Activated CD8-positive, alpha-beta memory T cell treated with anti-CD3 and anti-CD28 coated beads, Interleukin-2, amount 50 U/mL, for 48 hours (primary cell): ENCODE results near the gene FKBP3.
A peak's percentile ranks its signal among the peaks of the same experiment; 100 is the strongest.
"Not testable (repeated sequence)": the region's sequence is repeated elsewhere in the genome, so short reads cannot be mapped to it uniquely, and the experiment has no call there.

Experiments
- DNase-seq: peaks from one replicate; pipeline ENCODE4 v3.0.0-alpha.2; 2020

Gene FKBP3

DNA sequence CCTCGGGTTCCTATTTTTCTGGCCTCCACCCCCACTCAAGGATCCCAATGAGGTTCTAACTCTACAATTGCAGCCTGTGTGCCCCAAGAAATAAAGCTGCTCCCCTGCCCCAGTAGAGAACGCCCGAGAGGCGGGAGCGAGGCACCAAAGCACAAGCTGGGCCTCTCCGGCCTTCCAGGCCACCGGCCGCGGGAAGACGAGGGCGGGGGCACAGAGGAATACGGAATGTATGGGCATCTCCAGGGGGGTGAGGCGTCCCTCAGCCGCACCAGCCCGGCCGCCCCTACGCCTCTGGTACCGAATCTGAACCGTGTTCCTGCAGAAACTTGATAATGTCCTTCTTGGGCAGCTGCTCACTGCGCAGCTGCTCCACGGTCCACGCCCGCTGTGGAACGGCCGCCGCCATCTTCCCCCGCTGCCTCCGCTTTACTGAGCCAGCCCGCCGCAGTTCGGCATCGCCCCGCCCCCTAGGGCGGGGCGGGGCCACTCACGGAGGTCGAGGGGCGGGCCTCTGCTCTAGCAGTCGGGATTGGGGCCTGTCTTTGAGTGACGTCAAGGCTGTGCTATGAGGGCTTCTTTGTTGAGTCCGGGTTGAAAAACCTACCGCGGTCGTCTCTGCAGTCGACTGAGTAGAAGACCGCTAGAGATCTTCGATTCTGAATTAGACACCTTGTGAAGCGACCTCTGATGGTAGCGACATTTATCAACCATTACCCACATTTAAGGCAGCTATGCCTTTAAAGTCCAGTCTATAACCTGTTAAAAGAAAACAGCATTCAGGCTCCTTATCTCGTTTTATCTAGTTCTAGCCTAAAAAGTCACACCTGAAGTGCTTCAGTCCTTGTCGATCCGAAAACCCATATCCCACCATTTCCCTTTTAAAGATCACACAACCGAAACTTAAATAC, at the start of gene FKBP3:
Gene FKBP3, minus strand, starts transcription at position 431 of the 908 bp plus-strand sequence. Its CDS starts 25 bp downstream, at position 406.
- DNase-seq, result peak; percentile 95

DNA sequence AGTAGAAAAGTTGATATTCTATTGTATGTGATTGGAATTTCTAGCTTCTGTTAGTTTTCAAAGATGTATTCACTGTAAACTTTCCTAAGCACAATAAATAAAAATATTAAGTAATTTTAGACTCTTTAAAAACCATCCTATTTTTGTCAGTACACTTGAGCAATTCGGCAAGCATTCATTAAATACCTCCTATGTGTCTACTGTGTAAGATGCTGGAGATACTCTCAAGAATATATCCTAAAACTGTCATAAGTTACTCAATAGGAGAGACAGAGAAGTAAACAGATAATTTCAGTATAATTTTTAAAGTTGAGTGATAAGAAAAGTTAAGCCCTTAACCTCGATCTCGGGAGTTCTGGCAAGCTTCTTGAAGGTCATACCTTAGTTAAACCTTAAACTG, 47.5 kb upstream of the FKBP3 start:
- no peak for DNase-seq

DNA sequence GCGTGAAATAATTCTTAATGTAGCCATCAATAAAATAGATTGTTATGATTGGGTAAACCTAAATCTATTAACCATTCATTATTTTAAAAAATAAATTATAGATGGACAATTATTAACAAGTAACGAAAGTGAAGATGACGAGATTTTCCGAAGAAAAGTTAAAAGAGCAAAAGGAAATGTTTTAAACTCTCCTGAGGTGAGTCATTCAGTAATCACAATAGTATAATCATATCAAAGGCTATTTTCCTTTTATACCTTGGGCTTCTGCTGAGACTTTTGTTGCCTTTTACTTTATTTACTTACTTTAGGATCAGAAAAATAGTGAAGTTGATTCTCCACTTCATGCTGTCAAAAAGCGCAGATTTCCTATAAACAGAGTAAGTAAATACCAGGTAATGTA, 47.0 kb upstream of the FKBP3 start:
- DNase-seq, result no peak

DNA sequence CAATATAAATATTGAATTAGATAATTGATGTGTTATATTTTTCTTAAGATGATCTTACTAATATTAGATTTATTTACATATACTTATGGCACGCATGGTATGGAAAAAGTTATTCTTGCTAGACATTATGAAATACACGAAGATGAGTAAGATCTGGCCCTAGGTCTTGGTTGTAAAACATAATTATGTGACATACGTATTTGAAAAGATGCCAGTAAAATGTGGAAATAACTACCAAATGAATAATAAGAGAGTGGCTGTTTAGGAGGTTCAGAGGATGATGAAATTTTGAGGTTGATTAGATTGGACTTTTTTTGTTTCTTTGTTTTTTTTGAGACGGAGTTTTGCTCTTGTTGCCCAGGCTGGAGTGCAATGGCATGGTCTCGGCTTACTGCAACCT, 42.8 kb upstream of the FKBP3 start:
- DNase-seq, result no peak

DNA sequence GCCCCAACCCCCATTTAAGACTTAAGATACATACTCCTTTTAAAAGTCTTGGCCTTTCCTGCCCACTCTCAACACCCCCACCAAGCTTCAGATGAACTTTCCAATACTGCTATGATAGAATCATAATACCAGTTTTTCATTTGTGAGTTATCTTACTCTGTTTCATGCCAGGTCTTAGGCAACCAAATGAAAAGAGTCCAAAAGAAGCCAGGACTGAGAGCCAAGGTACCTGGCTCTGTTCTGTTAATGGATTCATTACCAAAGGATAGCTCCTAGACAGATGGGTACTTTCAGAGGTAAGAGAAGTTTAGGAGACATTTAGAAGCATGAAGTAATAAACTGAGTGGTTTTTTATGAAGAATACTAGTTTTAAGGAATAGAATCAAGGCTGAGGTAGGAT, 35.6 kb upstream of the FKBP3 start:
- DNase-seq, result no peak

DNA sequence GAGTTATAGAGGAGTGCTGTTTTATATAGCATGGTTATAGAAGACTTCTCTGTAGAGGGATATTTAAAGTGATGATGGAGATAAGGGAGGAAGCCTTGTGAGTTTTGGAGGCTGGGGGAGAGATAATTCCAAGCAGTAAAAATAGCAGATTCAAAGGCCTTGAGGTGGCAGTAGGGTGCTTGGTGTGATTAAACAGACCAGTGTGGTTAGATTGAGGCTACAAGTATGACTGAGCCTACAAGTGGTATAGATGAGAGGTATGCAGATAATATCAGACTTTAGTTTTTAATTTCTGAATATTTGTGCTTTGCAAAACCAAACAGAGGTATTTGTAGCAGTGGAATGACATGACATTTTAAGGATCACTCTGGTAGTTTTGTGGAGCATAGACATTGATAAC, 21.8 kb upstream of the FKBP3 start:
- DNase-seq, result no peak

DNA sequence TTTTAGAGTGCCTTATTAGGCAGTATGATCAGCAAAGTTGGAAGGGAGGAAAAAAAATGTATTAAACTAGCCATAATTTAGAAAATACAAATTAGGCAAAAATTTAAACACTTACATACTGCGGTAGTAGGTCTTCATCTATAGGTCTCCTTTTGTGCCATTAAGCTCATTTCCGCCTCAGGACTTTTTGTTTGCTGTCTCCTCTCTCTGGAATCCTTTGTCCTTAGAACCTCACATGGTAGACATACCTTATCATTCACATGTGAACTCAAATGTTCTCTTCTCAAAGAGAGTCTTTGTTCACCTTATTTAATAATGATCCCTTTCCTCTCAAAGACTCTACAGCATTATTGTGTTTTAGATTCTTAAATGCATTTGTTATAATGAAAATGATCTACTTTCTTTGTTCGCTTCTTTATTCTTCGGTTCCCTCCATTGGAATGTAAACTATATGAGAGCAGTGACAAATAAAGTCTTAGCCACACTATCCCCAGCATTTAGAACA, 16.2 kb upstream of the FKBP3 start:
- DNase-seq, result no peak

DNA sequence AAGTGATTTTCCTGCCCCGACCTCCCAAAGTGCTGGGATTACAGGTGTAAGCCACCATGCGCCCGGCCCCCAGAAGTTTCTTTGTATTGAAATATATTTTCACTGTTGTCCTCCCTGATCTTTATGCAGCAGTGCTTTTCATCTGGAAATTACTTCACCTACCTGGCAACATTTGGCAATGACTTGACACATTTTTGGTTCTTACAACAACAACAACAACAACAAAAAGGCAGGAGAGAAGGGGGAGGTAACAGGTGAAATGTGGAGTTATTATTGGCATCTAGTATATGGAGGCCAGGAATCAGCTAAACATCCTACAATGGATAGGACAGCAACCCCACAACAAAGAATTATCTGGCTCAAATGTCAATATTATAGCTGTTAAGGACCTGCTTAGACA, 15.3 kb upstream of the FKBP3 start:
- no peak for DNase-seq

DNA sequence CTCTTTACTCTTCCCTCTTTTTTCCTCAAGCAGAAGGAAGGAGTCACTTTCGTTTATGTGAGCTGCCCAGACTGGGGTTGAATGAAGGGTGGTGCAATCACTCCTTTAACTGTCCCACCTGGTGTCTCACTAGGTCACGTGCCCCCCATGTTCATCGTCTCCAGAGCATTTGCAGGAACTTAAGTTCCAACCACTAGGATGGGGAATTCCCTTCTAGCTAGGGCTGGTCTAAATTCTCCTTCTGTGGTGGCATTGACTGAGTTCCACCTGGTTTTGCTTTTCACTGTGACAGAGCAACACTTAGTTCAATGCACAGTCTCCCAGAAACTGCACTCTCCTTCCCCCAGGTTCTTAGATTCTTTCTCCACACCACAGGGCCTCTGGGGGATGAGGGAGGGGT, 10.9 kb upstream of the FKBP3 start:
- no peak for DNase-seq

DNA sequence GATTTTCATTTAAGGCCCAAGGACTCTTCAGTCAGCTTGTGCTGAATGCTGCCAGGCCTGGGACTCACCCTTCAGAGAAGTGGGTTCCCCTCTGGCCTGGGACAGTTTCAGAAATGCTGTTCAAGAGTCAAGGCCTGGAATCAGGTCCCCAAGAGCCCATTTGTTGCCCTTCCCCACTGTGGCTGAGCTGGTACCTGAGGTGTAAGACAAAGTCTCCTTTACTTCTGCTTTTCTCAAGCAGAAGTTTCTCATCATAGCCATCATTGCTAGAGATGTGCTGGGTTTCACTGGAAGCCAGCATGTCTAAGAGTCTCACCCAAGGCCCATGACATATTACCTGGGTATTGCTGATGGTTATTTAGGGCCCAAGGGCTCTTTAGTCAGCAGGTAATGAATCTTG, 10.4 kb upstream of the FKBP3 start:
- DNase-seq, result no peak

DNA sequence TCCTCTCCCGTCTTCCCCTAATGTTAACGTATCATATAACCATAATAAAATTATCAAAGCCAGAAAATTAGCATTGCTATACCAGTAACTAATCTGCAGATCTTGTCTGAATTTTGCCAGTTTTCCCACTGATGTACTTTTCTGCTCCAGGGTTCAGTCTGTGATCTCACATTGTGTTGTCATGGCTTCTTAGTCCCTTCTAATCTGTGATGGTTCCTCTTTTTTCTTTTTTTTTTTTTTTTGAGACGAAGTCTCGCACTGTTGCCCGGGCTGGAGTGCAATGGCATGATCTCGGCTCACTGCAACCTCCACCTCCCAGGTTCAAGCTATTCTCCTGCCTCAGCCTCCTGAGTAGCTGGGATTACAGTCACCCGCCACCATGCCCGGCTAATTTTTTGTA, 7.8 kb upstream of the FKBP3 start:
- DNase-seq, result not testable (repeated sequence)

DNA sequence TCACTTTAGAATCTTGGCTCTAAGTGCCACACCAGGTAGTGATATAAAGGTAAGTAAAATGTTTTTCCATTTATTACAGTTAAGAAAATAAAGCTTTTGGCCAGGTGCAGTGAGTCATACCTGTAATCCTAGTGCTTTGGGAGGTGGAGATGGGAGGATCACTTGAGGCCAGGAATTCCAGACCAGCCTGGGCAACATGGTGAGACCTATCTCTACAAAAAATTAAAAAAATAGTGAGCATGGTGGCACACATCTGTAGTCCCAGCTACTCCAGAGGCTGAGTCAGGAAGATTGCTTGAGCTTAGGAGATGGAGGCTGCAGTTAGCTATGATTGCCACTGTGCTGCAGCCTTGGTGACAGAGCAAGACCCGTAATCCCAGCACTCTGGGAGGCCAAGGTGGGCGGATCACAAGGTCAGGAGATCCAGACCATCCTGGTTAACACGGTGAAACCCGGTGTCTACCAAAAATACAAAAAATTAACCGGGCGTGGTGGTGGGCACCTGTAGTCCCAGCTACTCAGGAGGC, 6.4 kb upstream of the FKBP3 start:
- no peak for DNase-seq

DNA sequence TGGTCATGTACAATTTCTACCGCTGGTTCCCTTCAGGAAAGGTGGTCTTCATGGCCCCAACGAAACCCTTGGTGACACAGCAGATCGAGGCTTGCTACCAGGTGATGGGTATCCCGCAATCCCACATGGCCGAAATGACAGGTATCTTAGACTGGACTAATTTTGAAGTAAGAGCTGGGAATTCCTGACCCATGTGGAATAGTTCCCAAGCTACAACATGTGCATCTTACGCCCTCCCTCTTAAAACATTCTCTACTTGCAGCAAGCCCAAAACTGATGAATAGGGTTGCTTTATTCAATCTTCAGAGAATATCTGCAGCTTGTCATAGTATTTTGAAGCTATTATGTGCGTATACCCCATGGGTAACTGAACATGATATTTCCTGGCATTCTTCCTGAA, 2.1 kb upstream of the FKBP3 start:
- no peak for DNase-seq

DNA sequence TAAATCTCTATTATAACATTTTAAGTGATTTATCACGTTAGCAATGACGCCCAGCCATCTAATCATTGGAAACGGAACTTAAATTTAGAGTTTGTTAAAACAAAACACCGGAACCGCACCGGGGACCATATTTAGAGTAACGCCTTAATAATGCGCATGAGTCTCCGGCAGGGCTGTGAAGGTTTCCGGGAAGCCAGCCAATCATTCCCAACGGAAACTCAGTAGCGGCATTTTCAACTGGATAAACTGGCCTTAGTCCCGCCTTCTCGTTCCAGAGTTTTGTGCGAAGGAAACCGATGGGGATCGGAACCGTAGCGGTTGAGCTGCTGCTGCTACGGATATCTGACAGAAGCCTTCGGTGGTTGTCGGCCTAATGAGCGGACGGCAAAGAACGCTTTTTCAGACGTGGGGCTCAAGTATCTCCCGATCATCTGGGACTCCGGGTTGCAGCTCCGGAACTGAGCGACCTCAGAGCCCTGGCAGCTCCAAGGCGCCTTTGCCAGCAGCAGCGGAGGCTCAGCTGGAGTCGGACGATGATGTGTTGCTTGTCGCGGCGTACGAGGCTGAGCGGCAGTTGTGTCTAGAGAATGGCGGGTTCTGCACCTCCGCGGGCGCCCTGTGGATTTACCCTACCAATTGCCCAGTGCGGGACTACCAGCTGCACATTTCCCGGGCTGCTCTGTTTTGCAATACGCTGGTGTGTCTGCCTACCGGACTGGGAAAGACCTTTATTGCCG, 1.5 kb upstream of the FKBP3 start, which contains the start of gene FANCM:
Gene FANCM, plus strand, starts transcription at position 272 of the 737 bp plus-strand sequence. Its CDS starts 102 bp downstream, at position 374.
- DNase-seq, result peak; percentile 87

DNA sequence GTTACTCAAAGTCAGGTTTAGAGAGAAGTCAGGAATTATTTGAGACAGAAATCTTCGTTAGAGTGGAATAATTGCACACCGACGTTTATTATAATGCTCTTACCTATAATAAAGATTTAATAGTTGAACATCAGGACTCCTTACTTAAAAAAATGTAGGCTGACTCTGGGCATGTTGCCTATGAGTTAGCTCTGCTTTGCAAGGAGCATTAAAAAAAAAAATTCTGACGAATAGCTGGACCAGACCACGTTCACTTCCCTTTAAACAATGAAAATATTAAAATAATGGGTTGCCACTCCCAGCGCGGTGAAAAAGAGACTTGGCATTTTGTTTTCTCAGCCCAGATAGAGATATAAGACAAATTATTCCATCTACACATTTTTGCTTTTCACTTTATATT, 875 bp upstream of the FKBP3 start:
- no peak for DNase-seq

DNA sequence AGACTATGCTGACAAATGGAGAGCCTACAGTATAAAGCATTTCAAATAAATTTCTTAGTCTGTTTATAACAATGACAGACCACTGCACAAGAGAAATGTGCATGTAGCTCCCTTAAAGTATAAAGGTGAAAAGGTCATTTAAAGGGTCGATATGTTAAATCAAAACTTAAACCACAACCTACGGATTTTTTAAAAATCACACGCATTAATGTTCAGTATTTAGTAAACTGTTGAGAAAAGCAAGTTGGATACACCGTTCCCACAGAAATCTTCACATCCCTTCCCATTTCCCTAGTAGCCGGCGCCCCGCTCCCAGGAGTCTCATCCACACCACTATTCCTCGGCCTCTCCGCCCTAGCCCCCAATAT, 614 bp downstream of the FKBP3 start:
- no peak for DNase-seq

DNA sequence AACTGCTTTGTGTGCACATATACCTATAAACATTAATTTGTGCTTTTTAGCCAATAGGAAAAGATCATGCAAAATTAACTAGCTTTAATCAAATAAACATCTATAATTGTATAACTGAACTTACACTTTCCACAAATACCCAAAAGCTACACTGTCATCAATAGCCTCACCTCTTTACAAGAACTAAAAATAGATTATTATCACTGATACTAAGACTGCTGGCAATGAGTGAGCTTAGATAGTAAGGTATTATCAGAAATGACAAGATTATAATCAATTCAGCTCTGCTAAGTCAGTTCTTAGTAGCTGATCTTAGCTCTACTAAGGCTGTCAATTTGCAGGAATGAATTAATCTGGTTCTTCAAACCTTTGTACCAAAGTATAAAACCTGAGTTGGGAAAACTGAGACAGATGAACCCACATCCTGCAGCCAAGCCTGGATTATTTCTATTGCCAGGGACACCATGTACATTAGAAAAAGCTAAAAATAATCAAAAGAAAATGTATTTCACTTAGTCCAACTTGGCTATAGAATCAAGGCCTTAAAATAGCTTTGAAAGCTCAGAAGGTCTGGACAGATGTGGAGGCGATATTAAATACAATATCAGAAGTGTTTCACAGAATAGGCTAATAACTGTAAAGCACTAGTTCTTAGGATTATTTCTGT, 5.2 kb downstream of the FKBP3 start:
- no peak for DNase-seq

DNA sequence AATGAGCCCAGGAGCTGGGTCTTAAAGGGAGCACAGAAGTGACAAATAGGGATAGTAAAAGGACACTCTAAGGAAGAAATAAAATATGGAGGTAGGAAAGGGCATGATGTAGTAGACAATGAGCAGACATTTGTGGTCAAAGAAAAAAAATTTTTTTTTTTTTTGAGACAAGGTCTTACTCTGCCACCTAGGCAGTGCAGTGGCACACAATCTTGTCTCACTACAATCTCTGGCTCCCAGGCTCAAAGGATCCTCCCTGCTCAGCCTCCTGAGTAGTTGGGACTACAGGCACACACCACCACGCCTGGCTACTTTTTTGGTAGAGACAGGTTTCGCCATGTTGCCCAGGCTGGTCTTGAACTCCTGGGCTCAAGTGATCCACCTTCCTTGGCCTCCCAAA, 8.5 kb downstream of the FKBP3 start:
- no peak for DNase-seq

DNA sequence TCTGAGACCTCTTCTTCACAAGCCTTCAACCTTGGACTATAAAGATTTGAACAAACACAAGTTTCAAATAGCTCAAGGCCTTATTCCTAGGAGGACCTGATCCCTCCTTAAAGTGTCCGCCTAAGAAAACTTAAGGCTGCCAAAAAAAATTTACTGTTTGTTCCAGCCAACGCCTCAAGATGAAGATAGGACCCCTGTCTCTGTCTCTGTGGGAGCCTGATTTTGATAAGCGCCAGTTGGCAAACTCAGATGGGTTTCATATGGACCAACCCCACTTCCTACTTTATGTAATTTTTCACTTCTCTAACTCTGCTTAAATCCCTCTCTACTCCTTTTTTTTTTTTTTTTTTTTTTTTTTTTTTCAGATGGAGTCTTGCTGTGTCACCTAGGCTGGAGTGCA, 11.0 kb downstream of the FKBP3 start:
- no peak for DNase-seq

DNA sequence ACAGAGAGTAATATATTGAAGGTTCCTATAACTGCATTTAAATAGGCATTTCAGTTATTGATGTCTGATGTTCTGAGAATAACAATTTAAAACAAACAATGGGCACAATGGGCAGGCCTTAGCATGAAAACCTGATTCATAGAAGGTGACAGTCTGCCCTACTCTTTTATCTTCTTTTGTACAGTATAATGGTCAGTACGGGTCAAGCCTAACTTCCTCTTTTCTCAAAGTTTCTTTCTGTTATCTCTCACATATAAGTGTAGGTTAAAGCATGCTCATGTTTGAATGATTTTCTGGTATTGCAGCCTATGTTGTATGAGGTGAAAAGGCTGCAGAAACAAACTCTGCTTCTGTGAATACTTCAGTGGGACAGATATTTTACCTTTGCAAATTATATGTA, 14.2 kb downstream of the FKBP3 start:
- DNase-seq, result no peak

DNA sequence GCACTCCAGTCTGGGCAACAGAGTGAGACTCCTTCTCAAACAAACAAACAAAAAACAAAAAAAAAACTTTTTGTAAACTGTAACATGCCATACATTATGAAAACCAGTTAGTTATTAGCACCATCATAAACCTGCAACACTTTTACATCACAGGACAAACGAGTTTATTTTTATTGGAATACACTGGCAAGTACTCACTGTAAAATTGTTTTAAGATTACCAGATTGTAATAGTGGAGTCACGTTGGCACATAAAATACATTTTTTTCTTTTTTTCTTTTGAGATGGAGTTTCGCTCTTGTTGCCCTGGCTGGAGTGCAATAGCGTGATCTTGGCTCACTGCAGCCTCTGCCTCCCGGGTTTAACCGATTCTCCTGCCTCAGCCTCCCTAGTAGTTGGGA, 15.7 kb downstream of the FKBP3 start:
- no peak for DNase-seq

DNA sequence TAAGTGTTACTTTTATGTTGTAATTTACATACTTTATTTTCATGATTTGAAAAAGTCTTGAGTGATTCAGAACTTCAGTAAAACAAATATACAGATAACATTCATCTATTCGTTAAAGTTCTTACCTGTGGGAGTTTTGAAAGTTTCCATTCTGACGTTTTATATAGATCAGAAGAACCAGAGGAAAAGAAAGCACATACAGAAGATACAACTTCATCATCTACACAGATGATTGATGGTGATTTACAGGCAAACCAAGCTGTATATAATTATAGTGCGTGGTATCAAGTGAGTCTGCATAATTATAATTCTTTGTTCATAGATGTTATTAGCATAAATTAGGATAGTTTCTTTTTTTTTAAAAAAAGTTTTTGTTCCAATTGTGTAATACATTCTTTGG, 20.0 kb downstream of the FKBP3 start:
- DNase-seq, result no peak
